ENCODE measurements around the gene TNIK. TPM values are rescaled to one million over a fixed set of nuclear protein-coding genes. Genes with fewer than 3 reads are reported as not detected.

The TNIK gene
- total and polyA plus RNA-seq, 2 of the 13 experiments (the other 11 are each of a cell fraction or from before 2014, with no cell fraction given): 0.15 to 0.22 TPM

DNA sequence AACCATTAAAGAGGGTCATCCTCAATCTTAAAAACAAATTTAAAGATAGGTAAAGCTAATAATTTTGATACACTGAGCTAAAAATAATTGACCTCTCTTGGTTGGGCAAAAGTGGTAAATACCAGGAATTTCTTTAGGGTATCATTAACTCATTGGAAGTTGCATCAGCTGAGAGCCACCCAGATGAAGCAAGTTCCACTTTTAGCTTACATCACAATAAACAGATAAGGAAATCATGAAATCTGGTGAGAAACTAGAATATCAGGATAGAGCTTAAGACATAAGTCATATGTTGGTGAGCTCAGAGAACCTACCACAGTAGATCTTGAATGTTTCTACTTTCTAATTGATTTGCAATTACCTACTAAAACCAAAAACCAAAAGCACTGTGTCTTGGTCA lies 336.3 kb downstream of the TNIK start:
- Histone ChIP-seq H3K4me1 (ENCODE audit: insufficient read depth, low read length) (peaks cover 41% of the 10 kb centered on the region), H3K9ac (ENCODE audit: insufficient read depth, low read depth, low read length) (no peak overlapping the region), H4K20me1 (ENCODE audit: insufficient read depth, low read length) (no peaks in the 10 kb centered on the region), H3K27me3 (ENCODE audit: control insufficient read depth in 1 of 2, insufficient read depth in 2 of 2, low read length in 2 of 2) (no peaks in the 10 kb centered on the region), H3K27ac (ENCODE audit: extremely low read length, insufficient read depth, low read length) (no peak overlapping the region), H3K4me3 (replicated peaks in 1 of 3; ENCODE audit: insufficient read depth in 1 of 3, low read depth in 2 of 3, low read length in 3 of 3) (no peak overlapping the region), H3K79me2 (ENCODE audit: insufficient read depth, low read length) (no peaks in the 10 kb centered on the region), H2AFZ (ENCODE audit: low read length) (no peak overlapping the region), H3K9me3 (ENCODE audit: low read length) (no peaks in the 10 kb centered on the region), H3K36me3 (replicated peaks in 1 of 2; ENCODE audit: control insufficient read depth in 1 of 2, insufficient read depth in 2 of 2, low read length in 2 of 2) (no peaks in the 10 kb centered on the region), H3K4me2 (ENCODE audit: low read depth, low read length) (no peak overlapping the region)
- TF ChIP-seq KLF6 (CRISPR knock-in tag; IDR thresholded peaks at IDR 0.05): no peak
- TF ChIP-seq HNRNPH1 (optimal IDR thresholded peaks at IDR 0.05; ENCODE audit: low read depth, low read length): no peak
- TF ChIP-seq, protein P1, sequence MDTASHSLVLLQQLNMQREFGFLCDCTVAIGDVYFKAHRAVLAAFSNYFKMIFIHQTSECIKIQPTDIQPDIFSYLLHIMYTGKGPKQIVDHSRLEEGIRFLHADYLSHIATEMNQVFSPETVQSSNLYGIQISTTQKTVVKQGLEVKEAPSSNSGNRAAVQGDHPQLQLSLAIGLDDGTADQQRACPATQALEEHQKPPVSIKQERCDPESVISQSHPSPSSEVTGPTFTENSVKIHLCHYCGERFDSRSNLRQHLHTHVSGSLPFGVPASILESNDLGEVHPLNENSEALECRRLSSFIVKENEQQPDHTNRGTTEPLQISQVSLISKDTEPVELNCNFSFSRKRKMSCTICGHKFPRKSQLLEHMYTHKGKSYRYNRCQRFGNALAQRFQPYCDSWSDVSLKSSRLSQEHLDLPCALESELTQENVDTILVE (CRISPR knock-in tag; IDR thresholded peaks at IDR 0.05): no peak
- ATAC-seq: no peak
- POLR2A ChIA-PET: no interaction called here
- FAIRE-seq: no peak
- DNase-seq (ENCODE audit: low spot score): no peak
- intact Hi-C loops (cut with micrococcal nuclease; ENCODE audit: unreplicated experiment): no loop called here
- in situ Hi-C loops (cut with HindIII; ENCODE audit: extremely low pct_ligation_motif_present, low pct_unique_long_range_greater_than_20kb): no loop called here
- BruUV-seq (replicated peaks): no TSS peak
- CTCF ChIA-PET (ENCODE audit: low intra/inter-chr PET ratio, low total read pairs): no interaction called here

DNA sequence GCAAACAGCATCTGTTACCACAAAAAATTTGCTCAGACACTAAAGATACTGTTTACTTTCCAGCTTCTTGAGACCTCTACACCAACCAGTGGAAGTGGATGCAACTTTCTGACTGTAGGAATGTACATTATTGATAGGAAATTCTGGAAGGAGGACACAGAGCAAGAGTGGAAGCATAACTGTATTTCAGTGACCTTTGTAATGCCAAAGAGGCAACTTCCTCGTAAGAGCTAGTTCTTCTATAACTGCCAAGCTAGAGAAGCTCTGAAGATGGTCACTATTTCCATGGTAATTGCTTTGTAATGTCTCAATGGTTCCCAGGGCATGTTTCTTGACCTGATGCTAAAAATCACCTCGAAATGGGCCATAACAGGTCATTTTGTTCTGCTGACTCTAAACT lies 337.3 kb downstream of the TNIK start:
- H3K9me3 ChIP-seq (ENCODE audit: low read length): no peaks in the 10 kb centered on the region
- no peaks in the 10 kb centered on the region for H3K27me3 ChIP-seq (ENCODE audit: control insufficient read depth in 1 of 2, insufficient read depth in 2 of 2, low read length in 2 of 2)
- ATAC-seq: no peak
- no peak overlapping the region for H3K4me3 ChIP-seq (replicated peaks in 1 of 3; ENCODE audit: insufficient read depth in 1 of 3, low read depth in 2 of 3, low read length in 3 of 3)
- H3K4me1 ChIP-seq (ENCODE audit: insufficient read depth, low read length): peaks cover 31% of the 10 kb centered on the region
- H3K36me3 ChIP-seq (replicated peaks in 1 of 2; ENCODE audit: control insufficient read depth in 1 of 2, insufficient read depth in 2 of 2, low read length in 2 of 2): no peaks in the 10 kb centered on the region
- H3K4me2 ChIP-seq (ENCODE audit: low read depth, low read length): no peak overlapping the region
- no peak overlapping the region for H3K27ac ChIP-seq (ENCODE audit: extremely low read length, insufficient read depth, low read length)
- no peak overlapping the region for H2AFZ ChIP-seq (ENCODE audit: low read length)
- 66% methylated on average over 2 of the region's 2 CpGs for WGBS (ENCODE audit: low lambda C conversion rate)
- ChIA-PET POLR2A (no interaction called here), CTCF (ENCODE audit: low intra/inter-chr PET ratio, low total read pairs) (no interaction called here)
- no peak for FAIRE-seq
- in situ Hi-C loops (cut with HindIII; ENCODE audit: extremely low pct_ligation_motif_present, low pct_unique_long_range_greater_than_20kb): no loop called here
- H4K20me1 ChIP-seq (ENCODE audit: insufficient read depth, low read length): no peaks in the 10 kb centered on the region
- H3K79me2 ChIP-seq (ENCODE audit: insufficient read depth, low read length): no peaks in the 10 kb centered on the region
- BruUV-seq (replicated peaks): no TSS peak
- no peak overlapping the region for H3K9ac ChIP-seq (ENCODE audit: insufficient read depth, low read depth, low read length)
- intact Hi-C loops (cut with micrococcal nuclease; ENCODE audit: unreplicated experiment): no loop called here
- DNase-seq (ENCODE audit: low spot score): no peak
- TF ChIP-seq, protein P2, sequence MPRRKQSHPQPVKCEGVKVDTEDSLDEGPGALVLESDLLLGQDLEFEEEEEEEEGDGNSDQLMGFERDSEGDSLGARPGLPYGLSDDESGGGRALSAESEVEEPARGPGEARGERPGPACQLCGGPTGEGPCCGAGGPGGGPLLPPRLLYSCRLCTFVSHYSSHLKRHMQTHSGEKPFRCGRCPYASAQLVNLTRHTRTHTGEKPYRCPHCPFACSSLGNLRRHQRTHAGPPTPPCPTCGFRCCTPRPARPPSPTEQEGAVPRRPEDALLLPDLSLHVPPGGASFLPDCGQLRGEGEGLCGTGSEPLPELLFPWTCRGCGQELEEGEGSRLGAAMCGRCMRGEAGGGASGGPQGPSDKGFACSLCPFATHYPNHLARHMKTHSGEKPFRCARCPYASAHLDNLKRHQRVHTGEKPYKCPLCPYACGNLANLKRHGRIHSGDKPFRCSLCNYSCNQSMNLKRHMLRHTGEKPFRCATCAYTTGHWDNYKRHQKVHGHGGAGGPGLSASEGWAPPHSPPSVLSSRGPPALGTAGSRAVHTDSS (CRISPR knock-in tag; conservative IDR thresholded peaks at IDR 0.05): no peak
- TF ChIP-seq, protein P3, sequence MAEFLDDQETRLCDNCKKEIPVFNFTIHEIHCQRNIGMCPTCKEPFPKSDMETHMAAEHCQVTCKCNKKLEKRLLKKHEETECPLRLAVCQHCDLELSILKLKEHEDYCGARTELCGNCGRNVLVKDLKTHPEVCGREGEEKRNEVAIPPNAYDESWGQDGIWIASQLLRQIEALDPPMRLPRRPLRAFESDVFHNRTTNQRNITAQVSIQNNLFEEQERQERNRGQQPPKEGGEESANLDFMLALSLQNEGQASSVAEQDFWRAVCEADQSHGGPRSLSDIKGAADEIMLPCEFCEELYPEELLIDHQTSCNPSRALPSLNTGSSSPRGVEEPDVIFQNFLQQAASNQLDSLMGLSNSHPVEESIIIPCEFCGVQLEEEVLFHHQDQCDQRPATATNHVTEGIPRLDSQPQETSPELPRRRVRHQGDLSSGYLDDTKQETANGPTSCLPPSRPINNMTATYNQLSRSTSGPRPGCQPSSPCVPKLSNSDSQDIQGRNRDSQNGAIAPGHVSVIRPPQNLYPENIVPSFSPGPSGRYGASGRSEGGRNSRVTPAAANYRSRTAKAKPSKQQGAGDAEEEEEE (CRISPR knock-in tag; IDR thresholded peaks at IDR 0.05; ENCODE audit: borderline replicate concordance): no peak
- TF ChIP-seq, protein P4, sequence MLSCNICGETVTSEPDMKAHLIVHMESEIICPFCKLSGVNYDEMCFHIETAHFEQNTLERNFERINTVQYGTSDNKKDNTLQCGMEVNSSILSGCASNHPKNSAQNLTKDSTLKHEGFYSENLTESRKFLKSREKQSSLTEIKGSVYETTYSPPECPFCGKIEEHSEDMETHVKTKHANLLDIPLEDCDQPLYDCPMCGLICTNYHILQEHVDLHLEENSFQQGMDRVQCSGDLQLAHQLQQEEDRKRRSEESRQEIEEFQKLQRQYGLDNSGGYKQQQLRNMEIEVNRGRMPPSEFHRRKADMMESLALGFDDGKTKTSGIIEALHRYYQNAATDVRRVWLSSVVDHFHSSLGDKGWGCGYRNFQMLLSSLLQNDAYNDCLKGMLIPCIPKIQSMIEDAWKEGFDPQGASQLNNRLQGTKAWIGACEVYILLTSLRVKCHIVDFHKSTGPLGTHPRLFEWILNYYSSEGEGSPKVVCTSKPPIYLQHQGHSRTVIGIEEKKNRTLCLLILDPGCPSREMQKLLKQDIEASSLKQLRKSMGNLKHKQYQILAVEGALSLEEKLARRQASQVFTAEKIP (CRISPR knock-in tag; IDR thresholded peaks at IDR 0.05; ENCODE audit: borderline replicate concordance): no peak

Data from HepG2 (cell line).